RKO (cell line): ENCODE results near the gene C9orf50.
"Not testable (repeated sequence)": the region's sequence is repeated elsewhere in the genome, so short reads cannot be mapped to it uniquely, and the experiment has no call there.

ENCODE experiments used
- DNase-seq: peaks from one replicate; pipeline ENCODE4 v3.0.0-alpha.2; 2016; ENCODE audit warnings: low spot score

The C9orf50 gene, protein sequence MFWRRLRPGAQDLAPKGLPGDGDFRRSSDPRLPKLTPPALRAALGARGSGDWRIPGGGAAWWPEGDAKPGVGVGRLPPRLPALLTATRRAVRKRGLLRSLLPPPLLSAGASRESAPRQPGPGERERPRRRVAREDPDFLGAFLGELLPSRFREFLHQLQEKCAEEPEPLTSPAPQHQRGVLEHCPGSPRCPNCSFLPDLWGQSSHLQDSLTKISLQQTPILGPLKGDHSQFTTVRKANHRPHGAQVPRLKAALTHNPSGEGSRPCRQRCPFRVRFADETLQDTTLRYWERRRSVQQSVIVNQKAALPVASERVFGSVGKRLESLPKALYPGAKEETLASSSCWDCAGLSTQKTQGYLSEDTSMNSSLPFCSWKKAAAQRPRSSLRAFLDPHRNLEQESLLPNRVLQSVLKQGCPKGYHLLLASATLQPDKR

DNA sequence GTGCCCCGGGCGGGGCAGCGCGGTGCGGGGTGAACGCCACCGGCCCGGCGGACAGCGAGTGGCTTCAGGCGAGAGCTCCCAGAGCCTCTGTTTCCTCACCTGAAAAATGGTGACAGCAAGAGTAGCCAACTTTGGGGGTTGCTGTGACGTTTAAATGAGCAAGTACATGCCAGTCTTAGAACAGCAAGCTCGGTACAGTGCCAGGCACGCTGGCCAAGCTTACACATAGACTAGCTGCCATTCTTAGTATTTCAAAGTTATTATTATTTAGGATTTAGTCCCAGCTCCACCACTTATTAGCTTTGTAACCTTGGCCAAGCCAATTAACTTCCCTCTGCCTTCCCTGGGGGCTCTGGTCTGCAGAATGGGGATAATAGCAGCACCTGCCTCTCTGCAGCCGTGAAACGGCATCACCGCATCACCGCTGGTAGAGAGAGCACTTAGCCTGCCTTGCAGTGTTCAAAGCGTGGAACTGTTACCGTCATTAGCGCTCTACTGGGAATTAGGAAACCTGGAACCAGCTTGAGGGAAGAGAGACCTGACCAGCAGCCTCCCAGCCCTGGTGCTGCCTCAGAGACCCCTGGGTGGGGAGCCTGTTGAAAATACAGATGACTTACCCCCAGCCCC is at the start of gene C9orf50:
Gene C9orf50, minus strand, starts transcription at position 433 of the 627 bp plus-strand sequence. CDS start 527 bp downstream, outside the sequence.
- no peak for DNase-seq

DNA sequence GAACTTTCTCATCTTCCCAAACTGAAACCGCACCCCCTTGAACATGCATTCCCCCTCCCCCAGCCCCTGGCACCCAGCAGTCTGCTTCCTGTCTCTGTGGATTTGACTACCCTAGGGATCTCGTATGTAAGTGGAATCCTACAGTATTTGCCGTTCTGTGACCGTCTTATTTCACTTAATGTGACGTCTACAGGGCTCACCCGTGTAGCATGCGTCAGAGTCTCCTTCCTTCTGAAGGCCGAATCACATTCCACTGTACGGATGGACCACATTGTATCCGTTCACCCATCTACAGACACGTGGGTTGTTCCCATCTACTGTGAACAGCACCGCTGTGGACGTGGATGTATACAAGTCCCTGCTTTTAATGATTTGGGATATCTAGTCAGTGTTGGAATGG is 49.0 kb upstream of the C9orf50 start:
- no peak for DNase-seq

DNA sequence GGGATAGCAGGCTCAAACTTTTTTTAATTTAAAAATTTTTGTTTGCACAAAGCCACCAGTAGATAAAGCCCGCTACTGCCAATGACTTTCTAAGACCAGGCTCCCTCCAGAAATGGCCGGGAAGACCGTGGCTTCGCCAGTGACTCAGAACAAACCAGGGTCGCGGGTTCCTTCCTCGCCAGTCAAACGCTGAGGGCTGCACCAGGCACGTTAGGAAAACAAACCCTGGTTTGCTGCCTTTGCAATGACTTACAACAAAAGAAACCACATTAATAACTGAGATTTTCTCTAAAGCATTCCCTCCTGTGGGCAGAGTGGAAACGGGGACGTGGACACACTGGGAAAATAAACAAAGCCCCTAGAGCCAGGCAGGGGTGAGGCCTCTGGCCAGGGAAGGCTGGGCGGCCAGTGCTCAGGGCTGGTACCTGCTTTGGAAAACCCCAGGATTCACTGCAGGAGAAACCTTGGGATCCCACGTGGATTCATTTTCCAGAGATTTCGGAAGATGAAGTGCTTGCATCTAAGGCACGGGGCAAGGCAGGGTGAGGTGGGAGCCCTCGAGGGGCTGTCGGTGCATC is 48.3 kb upstream of the C9orf50 start:
- DNase-seq = no peak

DNA sequence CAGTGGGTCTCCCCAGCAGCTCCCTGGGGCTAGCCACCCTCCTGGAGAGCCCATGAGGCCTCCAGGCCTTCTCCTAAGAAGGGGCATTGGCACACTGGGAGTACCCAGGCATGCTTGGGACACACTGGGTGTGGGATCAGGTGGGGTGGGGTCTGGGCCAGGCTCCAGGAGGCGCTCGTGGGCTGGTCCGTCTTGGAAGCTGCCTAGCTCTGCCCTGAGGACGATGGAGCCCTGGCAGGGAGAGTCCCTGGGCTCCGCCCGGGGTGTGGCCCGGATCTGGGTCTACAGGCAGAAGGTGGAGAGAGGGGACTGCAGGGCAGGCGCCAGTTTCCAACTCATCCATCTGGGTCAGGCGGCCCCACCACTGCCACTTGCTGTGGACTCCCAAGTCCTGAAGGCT is 46.9 kb upstream of the C9orf50 start:
- no peak for DNase-seq

DNA sequence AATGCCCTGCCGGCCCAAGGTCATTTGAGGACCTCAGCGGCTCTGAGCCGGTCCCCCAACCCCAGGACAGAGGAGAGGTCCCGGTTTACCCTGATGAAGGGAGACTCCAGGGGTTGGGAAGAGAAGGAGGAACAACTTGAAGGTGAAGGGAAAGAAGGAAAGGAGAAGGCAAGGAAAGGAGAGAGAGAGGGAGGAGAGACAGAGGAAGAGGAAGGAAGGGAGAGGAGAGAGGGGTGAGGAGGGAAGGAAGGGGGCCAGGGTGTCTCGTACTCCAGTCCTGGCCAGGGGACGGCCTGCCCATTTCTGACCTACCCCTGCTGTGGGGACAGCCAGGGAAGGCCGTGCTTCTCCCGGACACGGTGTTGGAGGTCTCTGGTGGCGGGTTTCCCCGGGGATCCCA is 46.5 kb upstream of the C9orf50 start:
- no peak for DNase-seq

DNA sequence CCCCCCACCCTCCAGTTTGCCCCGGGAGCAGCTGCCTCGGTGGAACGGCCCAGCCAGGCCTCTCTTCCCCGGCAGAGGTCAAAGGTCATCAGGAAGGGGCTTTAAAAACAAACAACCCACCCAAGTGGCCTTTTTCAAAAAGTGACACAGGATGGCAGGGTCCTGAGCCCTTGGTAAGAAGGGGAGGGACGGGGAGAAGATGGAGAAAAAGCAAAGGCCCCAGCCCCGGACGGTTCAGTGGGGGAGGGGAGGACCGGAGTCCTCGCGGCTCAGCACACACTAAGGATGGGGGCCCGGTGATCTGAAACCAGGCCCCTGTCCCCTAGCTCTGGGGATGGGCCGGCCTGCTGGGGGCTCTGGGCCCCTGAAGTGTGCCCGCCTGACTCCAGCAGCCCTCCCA is 45.7 kb upstream of the C9orf50 start:
- no peak for DNase-seq

DNA sequence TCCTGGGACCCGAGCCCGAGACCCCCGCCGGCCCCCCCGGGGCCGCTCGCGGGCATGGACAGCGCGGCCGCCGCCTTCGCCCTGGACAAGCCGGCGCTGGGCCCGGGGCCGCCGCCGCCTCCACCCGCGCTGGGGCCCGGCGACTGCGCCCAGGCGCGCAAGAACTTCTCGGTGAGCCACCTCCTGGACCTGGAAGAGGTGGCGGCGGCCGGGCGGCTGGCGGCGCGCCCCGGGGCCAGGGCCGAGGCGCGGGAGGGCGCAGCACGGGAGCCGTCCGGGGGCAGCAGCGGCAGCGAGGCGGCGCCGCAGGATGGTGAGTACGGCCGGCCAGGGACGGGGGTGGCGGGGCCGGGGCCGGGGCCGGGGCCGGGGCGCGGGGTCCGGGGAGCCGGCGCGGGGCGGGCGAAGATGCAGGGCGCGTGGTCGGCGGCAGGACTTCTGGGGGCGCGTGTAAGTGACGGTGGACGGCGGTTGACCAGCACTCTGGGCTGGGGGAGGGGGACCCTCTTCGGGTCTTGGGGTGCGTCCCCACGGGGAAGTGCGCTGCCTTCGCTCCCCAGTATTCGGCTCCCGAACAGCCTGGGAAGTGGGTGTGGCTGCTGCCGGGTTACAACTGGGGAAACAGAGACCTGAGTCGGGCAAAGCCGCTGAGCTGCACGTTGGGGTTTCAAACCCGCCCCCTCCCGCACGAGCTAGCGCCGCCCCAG is 45.1 kb upstream of the C9orf50 start:
- no peak for DNase-seq

DNA sequence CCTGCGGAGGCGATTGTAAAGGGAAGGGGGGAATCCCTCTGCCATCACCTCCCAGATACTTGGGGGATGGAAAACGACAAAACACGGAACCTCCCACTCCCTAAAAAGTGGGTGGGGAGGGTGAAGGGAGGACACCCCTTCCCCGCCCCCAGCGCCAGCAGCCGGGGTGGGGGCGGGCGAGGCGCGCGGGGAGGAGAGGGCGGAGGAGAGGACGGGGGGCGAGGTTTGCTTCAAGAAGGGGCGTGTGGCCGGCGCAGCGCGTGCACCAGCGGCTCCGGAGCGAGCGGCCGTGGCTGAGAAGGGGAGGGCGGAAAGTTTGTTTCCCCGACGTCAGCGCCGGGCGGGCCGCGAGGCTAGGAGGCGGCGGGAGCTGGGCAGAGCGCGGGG is 44.5 kb upstream of the C9orf50 start, which contains the start of gene PRRX2:
Gene PRRX2, plus strand, starts transcription at position 259 of the 387 bp plus-strand sequence. CDS start 221 bp downstream, outside the sequence.
- DNase-seq = no peak

DNA sequence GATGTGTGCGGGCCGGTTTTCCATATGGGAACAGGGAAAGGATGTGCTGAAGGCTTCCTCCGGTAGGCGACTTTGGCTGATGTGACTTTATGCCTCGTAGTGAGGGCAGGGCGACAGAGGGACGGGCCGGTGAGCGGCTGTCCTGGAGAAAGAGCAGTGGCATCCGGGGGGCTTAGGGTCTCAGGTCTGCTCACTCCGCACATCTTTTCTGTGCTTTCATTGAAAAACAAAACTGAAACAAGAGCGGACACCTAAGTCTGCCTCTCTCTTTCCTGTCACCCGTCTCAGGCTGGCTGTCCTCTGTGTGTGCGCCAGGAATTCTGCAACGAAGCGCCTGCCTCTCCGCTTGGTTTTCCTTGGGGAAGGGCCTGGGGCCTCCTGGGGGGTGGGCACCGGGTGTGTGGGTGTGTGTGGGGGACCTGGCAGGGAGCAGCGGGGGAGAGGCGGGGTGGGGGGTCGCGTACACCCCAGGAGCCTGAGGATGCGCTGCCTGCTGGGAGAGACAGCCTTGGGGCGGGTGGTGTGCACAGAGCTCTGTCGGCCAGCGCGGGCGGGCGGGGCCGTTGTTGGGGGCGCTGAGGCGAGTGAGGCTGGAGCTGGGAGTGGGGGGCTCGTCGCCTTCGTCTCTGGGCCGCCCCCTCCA is 44.0 kb upstream of the C9orf50 start:
- DNase-seq = no peak

DNA sequence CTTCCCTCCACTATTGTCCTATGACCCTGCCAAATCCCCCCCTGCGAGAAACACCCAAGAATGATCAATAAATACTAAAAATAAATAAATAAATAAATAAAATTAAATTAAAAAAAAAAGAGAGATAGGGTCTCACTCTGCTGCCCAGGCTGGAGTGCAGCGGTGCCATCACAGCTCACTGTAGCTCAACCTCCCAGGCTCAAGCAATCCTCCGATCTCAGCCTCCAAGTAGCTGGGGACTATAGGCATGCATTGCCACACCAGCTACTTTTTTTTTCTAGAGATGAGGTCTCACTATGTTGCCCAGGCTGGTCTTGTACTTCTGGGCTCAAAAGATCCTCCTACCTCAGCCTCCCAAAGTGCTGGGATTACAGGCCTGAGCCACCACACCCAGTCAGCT is 41.3 kb upstream of the C9orf50 start:
- not testable (repeated sequence) for DNase-seq

DNA sequence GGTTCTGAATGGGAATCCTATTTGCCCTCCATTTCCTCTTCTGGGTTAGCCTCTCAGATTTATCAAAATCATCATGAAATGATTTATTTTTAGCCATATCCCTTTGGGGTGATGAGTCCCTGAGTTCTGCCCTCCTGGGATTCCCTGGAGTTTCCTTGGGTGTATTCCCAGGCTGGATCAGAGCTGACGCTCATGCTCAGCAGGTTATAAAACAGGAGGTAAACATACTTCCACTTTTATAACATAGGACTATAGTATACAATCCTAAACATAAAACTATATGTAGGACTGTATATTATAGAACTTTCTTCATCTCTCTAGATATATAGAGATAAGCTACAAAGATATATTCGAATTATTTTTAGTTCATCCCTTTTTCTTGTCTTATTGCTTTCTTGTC is 40.1 kb upstream of the C9orf50 start:
- DNase-seq = no peak

DNA sequence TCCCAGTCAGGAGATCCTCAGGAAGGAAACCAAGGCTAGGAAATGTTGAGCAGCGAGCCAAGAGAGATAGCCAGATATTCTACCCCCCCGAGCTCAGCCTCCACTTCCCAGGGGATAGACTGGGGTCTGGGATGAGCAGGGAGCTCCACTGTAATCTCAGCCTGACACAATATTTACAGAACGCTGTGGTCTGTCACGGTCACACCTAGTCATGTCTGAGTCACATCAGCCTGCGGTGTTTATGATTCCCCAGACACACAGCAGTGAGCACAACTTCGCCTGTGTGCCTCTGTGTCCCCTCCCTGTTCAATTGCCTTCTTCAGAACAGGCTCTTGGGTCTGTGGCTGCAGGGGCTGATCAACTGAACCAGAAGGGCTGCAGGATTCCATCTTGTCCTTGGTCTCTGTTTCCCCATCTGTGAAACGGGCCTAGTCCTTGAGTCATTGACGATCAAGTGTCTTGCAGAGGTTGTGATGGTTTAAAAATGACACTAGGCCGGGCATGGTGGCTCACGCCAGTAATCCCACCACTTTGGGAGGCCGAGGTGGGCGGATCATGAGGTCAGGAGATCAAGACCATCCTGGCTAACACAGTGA is 36.0 kb upstream of the C9orf50 start:
- peak; percentile 76 for DNase-seq

DNA sequence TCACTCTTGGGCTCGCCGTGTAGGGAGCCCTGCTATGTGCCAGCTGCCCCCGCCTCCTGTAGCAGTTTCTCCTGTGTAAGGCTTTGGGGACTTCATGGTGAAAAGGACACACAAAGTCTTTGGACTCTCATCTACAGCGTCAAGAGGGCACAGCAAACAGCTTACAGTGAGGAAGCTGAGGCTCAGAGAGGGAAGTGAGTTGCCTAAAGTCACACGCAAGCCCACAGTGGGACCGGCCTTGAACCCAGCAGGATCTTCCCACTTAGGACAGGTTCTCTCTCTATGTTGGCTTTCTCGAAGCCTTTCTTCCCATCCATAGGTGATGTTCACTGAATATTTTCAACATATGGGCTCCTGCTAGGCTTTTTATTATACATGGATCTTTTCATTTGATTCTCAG is 34.8 kb upstream of the C9orf50 start:
- no peak for DNase-seq

DNA sequence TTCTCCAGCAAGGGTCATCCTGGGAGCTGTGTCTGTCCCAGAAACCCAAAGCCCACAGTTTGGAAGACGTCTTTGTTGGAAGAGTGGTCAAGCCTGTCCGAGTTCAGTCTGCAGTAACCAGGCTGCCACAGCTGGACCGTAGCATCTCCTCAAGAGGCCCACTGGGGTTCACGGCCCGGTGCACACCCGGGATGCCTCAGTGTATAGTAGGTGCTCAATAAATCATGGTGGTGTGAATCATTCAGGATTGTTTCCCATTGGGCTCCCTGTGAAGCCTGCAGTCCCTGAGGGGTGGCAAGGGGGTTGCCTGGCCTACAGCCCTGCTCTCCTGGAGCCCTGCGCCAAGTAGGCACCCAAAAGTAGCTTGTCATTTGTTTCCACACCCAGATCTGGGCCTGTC is 34.3 kb upstream of the C9orf50 start:
- no peak for DNase-seq

DNA sequence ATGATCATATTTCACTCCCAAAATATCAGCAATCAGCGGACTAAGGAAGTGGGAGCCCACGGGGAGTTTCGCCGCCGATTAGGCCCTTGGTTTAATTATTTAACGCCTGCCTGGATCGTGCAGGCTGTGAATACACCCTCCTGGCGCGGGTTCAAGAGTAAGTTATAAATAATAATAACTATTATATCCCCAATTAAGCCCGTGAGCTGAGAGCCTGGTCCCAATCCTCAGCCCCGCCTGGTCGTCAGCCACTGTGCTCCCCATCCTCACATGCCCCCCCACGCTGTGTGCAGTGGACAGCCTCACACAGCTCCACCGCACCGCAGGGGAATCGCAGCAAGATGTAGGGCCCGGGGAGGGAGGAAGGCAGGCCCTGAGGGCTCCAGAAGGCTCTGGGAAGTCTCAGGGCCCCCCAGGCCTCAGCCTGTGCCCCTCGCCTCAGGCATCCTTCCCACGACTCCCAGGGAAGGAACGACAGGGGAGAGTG is 33.7 kb upstream of the C9orf50 start:
- no peak for DNase-seq

DNA sequence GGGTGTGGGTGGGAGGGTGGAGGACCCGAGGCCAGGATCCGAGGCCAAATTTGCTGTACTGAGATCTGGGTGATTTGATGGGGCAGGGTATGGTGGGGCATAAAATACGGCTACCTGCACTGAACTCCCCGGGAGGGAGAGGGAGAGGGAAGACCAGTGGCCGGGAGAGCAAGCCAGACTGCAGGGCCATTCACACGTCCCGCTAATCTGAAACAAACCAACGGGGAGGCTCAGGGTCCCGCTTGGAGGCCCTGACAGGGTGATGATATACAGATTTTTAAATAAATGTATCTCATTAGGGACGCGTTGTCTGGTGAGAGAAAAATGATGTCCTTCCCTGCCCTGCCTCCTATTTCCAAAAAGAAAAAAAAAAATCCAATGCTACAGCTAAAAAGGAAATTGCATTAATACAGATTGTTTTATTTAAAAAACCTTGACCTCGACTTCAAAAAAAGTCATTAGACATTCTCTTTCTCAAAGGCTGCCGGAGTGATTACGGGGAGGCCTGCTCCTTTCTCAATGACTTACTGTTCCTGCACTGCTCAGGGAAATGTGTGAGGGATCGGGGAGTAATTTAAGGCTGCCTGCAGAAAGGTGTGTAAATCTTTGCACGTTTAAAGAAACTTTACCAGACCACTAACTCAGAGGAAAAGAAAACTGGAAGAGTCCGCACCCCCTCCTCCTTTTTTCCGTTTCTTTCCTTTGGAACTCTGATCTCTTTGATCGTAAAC is 33.1 kb upstream of the C9orf50 start:
- no peak for DNase-seq

DNA sequence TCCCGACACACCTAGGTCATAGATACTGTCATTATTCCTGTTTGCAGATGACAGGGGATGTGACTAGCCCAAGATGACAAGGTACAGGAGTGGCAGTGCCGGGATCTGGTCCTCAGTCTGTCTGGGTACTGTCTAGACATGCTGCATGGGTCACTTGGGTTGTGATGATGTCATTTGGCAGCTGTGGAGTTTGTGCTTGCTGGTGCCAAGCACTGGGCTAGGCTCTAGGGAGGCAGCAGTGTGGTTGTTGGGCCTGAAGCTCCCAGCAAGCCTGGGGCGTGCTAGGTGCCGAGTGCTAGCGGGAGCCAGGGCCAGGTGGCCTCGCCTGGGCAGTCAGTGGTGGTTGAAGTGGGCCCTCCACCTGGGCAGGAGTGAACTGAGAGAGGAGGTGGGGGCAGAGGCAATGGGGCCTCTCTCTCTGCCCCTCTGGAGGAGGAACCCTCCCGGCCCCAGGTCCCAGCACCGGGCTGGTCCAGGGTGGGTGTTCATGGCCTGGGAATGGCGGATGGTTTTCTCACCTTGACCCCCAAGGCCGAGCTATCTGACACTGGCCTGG is 29.9 kb upstream of the C9orf50 start:
- no peak for DNase-seq

DNA sequence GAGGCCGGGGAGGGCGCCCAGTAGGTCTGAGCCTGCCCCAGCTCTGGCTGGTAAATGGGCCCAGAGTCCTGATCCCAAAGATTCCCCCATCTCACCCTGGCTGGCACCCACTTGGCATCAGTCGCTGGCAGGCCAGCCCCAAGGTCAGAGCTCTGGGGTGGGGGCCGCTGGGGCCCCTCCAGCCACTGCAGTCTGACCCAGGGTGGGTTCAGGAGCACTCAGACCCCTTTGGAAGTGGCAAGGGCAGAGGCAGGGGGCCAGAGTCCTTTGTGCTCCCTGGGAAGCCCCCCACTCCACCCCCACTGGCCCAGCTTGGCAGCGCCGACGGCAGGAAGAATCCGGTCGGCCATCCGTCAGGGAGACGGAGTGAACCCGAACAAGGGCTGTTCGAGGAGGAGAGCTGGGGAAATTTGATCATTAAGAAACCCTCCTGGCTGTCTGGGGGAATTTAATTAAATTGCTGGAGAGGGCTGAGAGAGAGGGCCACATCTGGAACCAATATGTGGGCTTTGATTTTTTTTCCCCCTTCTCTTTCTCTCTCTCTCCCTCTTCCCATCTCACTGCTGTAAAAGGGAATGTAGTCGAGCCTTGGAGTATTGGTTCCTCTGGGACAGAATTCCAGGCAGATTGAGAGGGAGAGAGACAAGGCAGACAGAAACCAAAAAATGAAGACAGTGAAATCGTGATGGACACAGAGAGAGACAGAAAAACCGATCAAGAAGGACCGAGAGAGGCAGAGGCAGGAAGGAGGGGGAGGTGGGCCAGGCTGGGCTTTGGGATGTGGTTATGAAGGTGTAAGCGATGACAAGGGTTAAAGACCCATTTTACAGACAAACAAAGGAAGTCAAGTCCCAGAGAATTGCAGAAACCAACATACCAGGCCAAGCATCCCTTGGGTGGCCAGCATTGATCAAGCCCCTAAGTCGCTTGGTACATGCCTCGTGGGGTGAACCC is 29.1 kb upstream of the C9orf50 start:
- DNase-seq = no peak

DNA sequence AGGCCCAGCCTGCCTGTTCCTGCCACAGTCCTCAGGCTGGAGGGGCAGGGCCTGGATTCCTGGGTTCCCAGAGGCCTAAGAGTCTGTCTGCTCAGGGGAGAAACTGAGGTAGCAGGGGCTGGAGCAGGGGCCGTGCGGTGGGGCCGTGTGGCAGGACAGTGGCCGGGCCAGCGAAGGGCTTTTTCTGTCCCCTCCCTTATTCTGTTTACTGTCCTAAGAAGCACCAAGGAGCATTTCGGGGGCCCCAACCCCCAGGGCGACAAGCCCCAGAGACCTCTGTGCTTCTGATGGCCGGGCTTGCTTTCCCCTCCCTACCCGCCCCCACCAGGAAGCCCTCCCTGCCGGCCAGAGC is 27.8 kb upstream of the C9orf50 start:
- DNase-seq = no peak
